DOHH2 (cell line): ENCODE measurements around the gene GCH1.

ENCODE experiments used
- H3F3A ChIP-seq: fragments of 200-600 bp; sonication (generic), shearing (Covaris generic); 2 replicates; pipeline ENCODE4 v1.6.0; 2016; ENCODE audit warnings: antibody characterized with exemption, mild to moderate bottlenecking; ENCODE audit not compliant: control insufficient read depth, insufficient read depth
- H3K27ac ChIP-seq: fragments of 200-600 bp; sonication (generic); 2 replicates; pipeline ENCODE4 v1.5.1; 2014; ENCODE audit warnings: low read depth, mild to moderate bottlenecking, low read length, moderate library complexity
- H3K27me3 ChIP-seq: fragments of 200-600 bp; sonication (generic); 2 replicates; pipeline ENCODE4 v1.6.1; 2014; ENCODE audit warnings: mild to moderate bottlenecking, low read length, mixed read lengths; ENCODE audit not compliant: control insufficient read depth
- H3K36me3 ChIP-seq: fragments of 200-600 bp; sonication (generic); 2 replicates; pipeline ENCODE4 v1.6.1; 2014; ENCODE audit warnings: mild to moderate bottlenecking, low read length, moderate library complexity, mixed read lengths; ENCODE audit not compliant: control insufficient read depth
- H3K4me1 ChIP-seq: fragments of 200-600 bp; sonication (generic); 2 replicates; pipeline ENCODE4 v1.6.1; 2014; ENCODE audit warnings: mild to moderate bottlenecking, low read length, mixed read lengths; ENCODE audit not compliant: control insufficient read depth
- H3K4me2 ChIP-seq: fragments of 200-600 bp; sonication (generic); 2 replicates; pipeline ENCODE4 v1.6.0; 2014; ENCODE audit warnings: mild to moderate bottlenecking, low read length, moderate library complexity
- H3K4me3 ChIP-seq: fragments of 200-600 bp; sonication (generic); 2 replicates; pipeline ENCODE4 v1.5.1; 2014; ENCODE audit warnings: mild to moderate bottlenecking, low read length, mixed read lengths
- H3K79me2 ChIP-seq: fragments of 200-600 bp; sonication (generic); 2 replicates; pipeline ENCODE4 v1.6.1; 2014; ENCODE audit warnings: mild to moderate bottlenecking, low read length, mixed read lengths; ENCODE audit not compliant: control insufficient read depth
- H3K9me2 ChIP-seq: fragments of 200-600 bp; sonication (generic); replicated peaks from 2 replicates; pipeline ENCODE4 v1.6.1; 2014; ENCODE audit warnings: mild to moderate bottlenecking, low read length, mixed read lengths; ENCODE audit not compliant: control insufficient read depth
- H3K9me3 ChIP-seq: fragments of 200-600 bp; sonication (generic); 2 replicates; pipeline ENCODE4 v1.6.1; 2014; ENCODE audit warnings: antibody characterized with exemption, low read length, mixed read lengths; ENCODE audit not compliant: control insufficient read depth, insufficient read depth
- H4K20me1 ChIP-seq: fragments of 200-600 bp; sonication (generic); 2 replicates; pipeline ENCODE4 v1.6.0; 2014; ENCODE audit warnings: low read depth, mild to moderate bottlenecking, antibody characterized with exemption, low read length, moderate library complexity; ENCODE audit not compliant: control insufficient read depth, insufficient read depth
- EZH2phosphoT487 ChIP-seq: fragments of 200-600 bp; sonication (generic); IDR thresholded peaks from 2 replicates; pipeline ENCODE4 v1.6.1; 2017; ENCODE audit warnings: borderline replicate concordance, mild to moderate bottlenecking, antibody characterized with exemption, low read length, moderate library complexity, mixed read lengths
- TF ChIP-seq, protein P1 (sequence below): fragments of 200-600 bp; sonication (generic); IDR thresholded peaks from one replicate; pipeline ENCODE4 v1.5.1; 2014; ENCODE audit warnings: antibody characterized with exemption, mild to moderate bottlenecking, low read depth, low read length; ENCODE audit not compliant: poor library complexity, severe bottlenecking

GCH1 gene

DNA sequence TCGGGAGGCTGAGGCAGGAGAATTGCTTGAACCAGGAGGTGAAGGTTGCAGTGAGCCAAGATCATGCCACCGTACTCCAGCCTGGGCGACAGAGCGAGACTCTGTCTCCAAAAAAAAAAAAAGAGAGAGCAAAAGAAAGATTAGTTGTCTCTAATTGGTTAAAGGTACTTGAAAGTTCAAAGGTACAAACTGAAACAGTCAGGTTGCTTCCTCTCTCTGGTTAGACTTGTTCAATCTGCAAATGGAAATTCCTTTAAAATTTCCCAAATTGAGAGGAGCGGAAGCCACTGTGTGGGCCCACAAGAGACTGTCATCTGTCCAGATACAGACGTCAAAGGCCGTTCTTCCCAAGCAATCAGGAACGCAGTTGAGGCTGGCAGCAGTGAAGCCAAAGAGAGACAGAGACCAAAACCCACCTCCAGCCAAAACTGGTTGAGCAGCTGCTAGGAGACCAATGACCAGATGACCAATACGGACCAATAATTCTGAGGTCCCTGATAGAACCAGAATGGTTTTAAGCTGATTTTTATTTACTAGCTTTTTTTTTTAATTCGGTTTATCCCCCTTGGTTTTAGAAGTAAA, 63.6 kb downstream of the GCH1 start:
- Histone ChIP-seq H3K27ac (no peak overlapping the region), H3K36me3 (peaks cover 4% of the 10 kb centered on the region; the same call in 1 of the 2 replicates), H4K20me1 (no peaks in the 10 kb centered on the region), H3K4me1 (no peaks in the 10 kb centered on the region), H3K9me3 (no peaks in the 10 kb centered on the region), H3K4me3 (no peak overlapping the region), H3K27me3 (no peaks in the 10 kb centered on the region), H3K4me2 (no peak overlapping the region), H3K79me2 (no peaks in the 10 kb centered on the region), H3F3A (no peaks in the 10 kb centered on the region), H3K9me2 (no peaks in the 10 kb centered on the region)
- no peak for TF ChIP-seq EZH2phosphoT487
- TF ChIP-seq, protein P1, sequence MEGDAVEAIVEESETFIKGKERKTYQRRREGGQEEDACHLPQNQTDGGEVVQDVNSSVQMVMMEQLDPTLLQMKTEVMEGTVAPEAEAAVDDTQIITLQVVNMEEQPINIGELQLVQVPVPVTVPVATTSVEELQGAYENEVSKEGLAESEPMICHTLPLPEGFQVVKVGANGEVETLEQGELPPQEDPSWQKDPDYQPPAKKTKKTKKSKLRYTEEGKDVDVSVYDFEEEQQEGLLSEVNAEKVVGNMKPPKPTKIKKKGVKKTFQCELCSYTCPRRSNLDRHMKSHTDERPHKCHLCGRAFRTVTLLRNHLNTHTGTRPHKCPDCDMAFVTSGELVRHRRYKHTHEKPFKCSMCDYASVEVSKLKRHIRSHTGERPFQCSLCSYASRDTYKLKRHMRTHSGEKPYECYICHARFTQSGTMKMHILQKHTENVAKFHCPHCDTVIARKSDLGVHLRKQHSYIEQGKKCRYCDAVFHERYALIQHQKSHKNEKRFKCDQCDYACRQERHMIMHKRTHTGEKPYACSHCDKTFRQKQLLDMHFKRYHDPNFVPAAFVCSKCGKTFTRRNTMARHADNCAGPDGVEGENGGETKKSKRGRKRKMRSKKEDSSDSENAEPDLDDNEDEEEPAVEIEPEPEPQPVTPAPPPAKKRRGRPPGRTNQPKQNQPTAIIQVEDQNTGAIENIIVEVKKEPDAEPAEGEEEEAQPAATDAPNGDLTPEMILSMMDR, result no peak

DNA sequence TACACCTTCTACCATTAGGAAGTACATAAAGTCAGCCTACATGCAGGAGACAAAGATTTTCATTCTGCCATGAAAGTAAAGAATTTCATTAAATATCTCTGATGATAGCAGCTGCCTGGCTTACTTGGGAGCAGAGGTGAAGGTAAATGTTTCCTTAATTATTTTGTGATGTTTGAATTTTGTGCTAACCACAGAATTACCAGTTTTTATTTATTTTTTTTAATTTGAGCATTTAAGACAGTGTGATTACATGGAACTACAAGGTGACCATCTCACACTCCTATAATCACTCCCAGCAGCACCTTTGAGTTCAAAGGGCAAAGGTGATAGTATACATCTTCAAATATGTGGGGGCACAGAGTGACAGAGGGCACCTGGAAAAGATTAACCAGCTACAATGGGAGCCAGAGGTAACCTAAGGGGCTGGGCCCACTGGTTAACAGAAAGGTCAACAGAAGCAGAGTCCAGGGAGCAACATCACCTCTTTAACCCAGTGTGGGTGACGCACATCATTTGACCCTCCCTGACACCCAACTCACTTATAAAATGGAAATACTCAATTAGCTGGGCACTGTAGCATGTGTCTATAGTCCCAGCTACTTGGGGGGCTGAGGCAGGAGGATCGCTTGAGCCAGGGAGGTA, 65.0 kb downstream of the GCH1 start:
- H3K27me3 ChIP-seq, result no peaks in the 10 kb centered on the region
- H3K36me3 ChIP-seq, result peaks cover 4% of the 10 kb centered on the region; the same call in 1 of the 2 replicates
- no peaks in the 10 kb centered on the region for H4K20me1 ChIP-seq
- no peaks in the 10 kb centered on the region for H3K79me2 ChIP-seq
- no peak for TF ChIP-seq EZH2phosphoT487
- TF ChIP-seq, protein P1, result no peak
- H3K27ac ChIP-seq, result no peak overlapping the region
- H3F3A ChIP-seq, result no peaks in the 10 kb centered on the region
- no peak overlapping the region for H3K4me2 ChIP-seq
- H3K4me3 ChIP-seq, result no peak overlapping the region
- no peaks in the 10 kb centered on the region for H3K9me3 ChIP-seq
- no peaks in the 10 kb centered on the region for H3K9me2 ChIP-seq
- no peaks in the 10 kb centered on the region for H3K4me1 ChIP-seq

DNA sequence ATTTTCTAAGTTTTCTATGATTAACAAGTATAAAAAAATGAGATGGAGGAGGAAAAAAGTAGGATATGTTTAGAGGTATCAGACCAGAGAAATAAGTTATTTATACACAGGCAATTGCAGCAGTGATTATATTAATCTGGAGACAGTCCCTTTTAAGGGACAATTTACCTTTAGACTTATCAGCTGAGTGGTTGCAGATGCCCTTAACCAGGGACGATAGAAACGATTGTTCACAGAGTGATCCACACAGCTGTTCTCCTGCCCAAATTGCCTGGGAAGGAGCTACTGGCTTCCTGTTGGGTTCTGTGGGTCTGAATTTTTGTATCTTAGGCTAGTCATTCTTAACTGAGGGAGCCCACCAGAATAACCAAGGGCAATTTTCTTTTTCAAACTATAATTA, 66.4 kb downstream of the GCH1 start:
- Histone ChIP-seq H3K79me2 (no peaks in the 10 kb centered on the region), H3K36me3 (peaks cover 3% of the 10 kb centered on the region; the same call in 1 of the 2 replicates), H3K4me3 (no peak overlapping the region), H3K27ac (no peak overlapping the region), H3F3A (no peaks in the 10 kb centered on the region), H3K9me3 (no peaks in the 10 kb centered on the region), H4K20me1 (no peaks in the 10 kb centered on the region), H3K27me3 (no peaks in the 10 kb centered on the region), H3K4me1 (no peaks in the 10 kb centered on the region), H3K9me2 (no peaks in the 10 kb centered on the region), H3K4me2 (no peak overlapping the region)
- TF ChIP-seq, protein P1, result no peak
- no peak for TF ChIP-seq EZH2phosphoT487
